ENCODE data around the gene TMEM43.
"Not testable (repeated sequence)": the region's sequence is repeated elsewhere in the genome, so short reads cannot be mapped to it uniquely, and the experiment has no call there.

TMEM43 gene

GRCh38 chr3:14124615-14125192, at the start of gene TMEM43, which contains the start of gene CHCHD4:
TMEM43 (plus strand) TSS chr3:14125052; CDS start chr3:14125194, 142 bp downstream.
CHCHD4 (minus strand) TSS chr3:14124870; CDS start chr3:14124676, 194 bp downstream.
- DNase-seq: peak; percentile 96

- DNase-seq: not testable (repeated sequence)
Measured at GRCh38 chr3:14075233-14075632, 49.6 kb upstream of the TMEM43 start.

- no peak for DNase-seq
Measured at GRCh38 chr3:14077310-14077709, 47.5 kb upstream of the TMEM43 start.

GRCh38 chr3:14082108-14082657, 42.7 kb upstream of the TMEM43 start:
- DNase-seq: no peak

GRCh38 chr3:14087461-14087860, 37.4 kb upstream of the TMEM43 start:
- not testable (repeated sequence) for DNase-seq

GRCh38 chr3:14091959-14092358, 32.9 kb upstream of the TMEM43 start:
- DNase-seq: not testable (repeated sequence)

- no peak for DNase-seq
Measured at GRCh38 chr3:14092464-14092863, 32.4 kb upstream of the TMEM43 start.

GRCh38 chr3:14093831-14094230, 31.0 kb upstream of the TMEM43 start:
- no peak for DNase-seq

GRCh38 chr3:14096742-14097141, 28.1 kb upstream of the TMEM43 start:
- no peak for DNase-seq

- DNase-seq: no peak
Measured at GRCh38 chr3:14097616-14098391, 27.0 kb upstream of the TMEM43 start.

- DNase-seq: not testable (repeated sequence)
Measured at GRCh38 chr3:14109821-14110220, 15.0 kb upstream of the TMEM43 start.

- no peak for DNase-seq
Measured at GRCh38 chr3:14110699-14111098, 14.2 kb upstream of the TMEM43 start.

- no peak for DNase-seq
Measured at GRCh38 chr3:14113965-14114635, 10.8 kb upstream of the TMEM43 start.

- DNase-seq: no peak
Measured at GRCh38 chr3:14117468-14118399, 7.1 kb upstream of the TMEM43 start.

GRCh38 chr3:14118400-14119381, 6.2 kb upstream of the TMEM43 start:
- DNase-seq: no peak

GRCh38 chr3:14119651-14120050, 5.2 kb upstream of the TMEM43 start:
- DNase-seq: no peak

- DNase-seq: no peak
Measured at GRCh38 chr3:14120111-14120920, 4.5 kb upstream of the TMEM43 start.

- DNase-seq: not testable (repeated sequence)
Measured at GRCh38 chr3:14120921-14121448, 3.9 kb upstream of the TMEM43 start.

- DNase-seq: no peak
Measured at GRCh38 chr3:14121859-14122258, 3.0 kb upstream of the TMEM43 start.

- DNase-seq: no peak
Measured at GRCh38 chr3:14122301-14122700, 2.6 kb upstream of the TMEM43 start.

Measured in retina (tissue), 1 donor.